HG03342 (cell line): ENCODE data around the gene LGI4.

Source experiments
- ATAC-seq: cut with Tn5 transposase; IDR thresholded peaks from one replicate; pipeline ENCODE4 v1.9.1; 2021; ENCODE audit warnings: mild to moderate bottlenecking, moderate library complexity; ENCODE audit not compliant: unreplicated experiment

LGI4 gene

DNA sequence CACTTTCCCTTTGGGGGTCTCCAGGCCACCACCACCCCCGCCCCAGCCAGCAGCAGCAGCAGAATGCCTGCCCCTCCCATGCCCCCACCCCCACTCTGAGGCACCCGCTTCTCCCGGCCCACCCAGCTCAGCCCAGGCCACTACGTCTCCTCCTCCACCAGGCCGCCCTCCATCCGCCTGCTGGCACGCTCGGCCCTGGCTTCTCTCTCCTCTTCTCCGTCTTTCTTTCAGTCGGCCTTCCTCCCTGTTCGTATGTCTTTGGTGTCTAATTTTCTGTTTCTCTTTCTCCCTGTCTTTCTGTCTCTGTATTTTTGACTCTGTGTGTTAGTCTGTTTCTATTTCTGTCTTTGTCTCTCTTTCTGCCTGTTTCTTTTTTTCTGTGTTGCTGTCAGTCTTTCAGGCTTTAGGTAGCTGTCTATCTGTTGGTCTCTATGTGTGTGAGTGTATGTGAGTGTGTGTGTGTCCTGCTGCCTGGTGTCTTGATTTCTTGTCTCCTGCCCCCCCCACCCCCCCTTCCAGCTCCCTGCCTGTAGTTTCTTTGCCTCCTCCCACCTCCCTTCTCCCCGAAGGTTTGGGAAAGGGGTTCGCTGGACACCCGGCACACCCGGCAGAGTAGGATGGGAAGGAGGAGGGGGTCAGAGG lies at the start of gene LGI4:
LGI4 (minus strand) TSS at position 459 of the 642 bp plus-strand sequence; CDS start at position 80, 379 bp downstream.
- no peak for ATAC-seq

DNA sequence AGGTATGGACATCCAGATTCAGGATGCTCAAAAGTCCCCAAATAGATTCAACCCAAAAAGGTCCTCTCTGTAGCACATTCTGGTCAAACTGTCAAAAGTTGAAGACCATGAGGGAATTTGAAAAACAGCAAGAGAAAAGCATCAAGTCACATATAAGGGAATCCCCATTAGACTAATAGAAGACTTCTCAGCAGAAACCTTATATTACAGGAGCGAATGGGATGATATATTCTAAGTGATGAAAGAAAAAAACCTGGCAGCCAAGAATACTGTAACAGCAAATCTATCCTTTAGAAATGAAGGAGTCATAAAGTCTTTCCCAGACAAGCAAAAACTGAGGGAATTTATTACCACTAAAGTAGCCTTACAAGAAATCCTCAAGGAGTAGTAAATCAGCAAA lies 49.4 kb upstream of the LGI4 start:
- no peak for ATAC-seq

DNA sequence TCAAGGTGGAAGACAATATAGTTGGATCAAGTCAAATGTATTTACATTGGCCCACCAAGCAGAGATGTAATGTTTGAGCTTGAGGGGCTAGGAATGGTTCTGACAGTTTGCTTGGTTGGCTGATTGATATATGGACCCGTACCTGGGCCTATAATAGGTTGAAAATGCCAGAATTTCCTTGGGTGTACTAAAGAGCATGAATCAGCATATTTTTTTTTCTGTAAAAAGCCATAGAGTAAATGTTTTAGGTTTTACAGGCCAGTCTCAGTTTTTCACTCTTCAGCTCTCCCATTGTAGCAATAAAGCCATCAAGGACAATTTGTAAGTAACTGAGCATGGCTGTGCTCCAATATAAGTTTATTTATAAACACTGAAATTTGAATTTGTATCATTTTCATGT lies 46.5 kb upstream of the LGI4 start:
- no peak for ATAC-seq

DNA sequence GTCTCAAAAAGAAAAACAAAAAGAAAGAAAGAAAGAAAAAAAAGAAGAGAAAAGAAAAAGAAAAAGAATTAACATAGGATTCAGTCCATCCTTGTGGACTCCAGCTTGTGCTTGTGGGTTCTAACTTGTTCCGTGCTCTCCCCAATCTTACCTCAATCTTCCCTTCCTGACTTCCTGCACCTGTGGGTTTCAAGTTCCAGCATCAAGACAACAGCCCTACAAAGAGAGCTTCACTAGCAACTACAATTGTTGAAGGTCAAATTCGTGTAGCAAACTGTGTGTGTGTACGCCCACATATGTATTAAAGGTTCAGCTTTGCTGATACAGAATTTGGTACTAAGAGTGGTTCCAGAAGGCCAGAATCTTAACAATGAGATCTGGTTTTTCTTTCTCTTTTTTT lies 45.0 kb upstream of the LGI4 start:
- no peak for ATAC-seq

DNA sequence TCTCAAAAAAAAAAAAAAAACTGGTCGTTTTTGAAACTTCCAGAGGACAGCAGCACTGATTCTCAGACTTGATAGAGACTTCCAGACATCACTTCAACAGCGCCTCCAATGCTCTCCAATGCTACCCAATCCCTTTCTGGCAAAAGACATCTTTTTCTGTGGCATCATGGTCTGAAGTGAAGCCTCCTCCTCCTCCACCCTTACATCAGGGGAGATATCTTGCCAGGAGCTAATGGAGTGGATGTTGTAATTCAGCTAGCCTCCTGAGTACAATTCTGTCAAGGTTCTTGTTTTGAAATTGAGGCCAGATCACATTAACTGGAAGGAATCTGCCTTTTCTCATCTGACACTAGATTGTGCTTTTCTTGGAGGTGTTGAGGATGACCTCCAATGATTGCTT lies 43.8 kb upstream of the LGI4 start:
- no peak for ATAC-seq

DNA sequence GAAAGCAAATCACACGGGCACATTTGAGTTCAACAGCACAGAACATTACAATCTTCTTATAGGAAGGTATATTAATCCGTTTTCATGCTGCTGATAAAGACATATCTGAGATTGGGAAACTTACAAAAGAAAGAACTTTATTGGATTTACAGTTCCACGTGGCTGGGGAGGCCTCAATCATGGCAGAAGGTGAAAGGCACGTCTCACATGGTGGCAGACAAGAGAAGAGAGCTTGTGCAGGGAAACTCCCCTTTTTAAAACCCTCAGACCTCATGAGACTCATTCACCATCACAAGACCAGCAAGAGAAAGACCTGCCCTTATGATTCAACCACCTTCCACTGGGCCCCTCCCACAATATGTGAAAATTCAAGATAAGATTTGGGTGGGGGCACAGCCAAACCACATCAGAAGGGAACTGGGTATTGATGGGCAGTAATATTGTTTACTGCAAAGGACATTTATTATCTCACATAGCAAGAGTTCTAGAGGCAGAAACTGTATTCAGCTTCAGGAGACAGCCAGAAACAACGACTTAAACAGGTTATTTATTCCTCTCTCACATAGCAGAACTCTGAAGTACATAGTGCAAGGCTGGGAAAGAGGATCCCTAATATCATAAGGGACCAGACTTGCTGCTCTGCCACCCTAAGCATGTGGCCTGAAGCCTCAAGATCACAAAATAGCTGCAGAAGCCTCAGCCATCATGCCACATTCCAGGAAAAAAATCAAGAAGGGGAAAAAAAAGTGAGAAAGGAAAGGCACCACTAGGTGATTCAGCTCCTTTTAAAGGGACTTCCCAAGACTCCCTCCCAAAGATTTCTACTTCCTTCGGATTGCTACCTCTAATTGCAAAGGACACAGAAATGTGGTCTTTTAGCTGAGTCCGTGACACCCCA lies 42.8 kb upstream of the LGI4 start:
- ATAC-seq = no peak

DNA sequence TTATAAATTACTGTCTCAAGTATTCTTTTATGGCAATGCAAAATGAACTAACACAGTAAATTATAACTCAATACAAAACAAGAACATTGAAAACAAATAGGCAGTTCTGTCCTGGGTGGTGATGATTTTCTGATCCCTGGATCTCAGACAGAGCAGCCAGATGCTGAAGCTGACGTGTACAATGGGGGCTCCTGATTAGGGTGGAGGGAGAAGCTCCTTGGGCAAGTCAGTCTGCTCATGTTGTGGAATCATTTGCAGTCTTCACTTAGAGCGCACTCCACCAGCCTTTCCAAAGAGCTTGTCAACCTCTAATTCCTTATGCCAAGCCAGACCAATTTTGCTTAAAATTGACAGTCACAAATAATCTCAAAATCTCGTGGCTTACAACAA lies 41.3 kb upstream of the LGI4 start:
- no peak for ATAC-seq

DNA sequence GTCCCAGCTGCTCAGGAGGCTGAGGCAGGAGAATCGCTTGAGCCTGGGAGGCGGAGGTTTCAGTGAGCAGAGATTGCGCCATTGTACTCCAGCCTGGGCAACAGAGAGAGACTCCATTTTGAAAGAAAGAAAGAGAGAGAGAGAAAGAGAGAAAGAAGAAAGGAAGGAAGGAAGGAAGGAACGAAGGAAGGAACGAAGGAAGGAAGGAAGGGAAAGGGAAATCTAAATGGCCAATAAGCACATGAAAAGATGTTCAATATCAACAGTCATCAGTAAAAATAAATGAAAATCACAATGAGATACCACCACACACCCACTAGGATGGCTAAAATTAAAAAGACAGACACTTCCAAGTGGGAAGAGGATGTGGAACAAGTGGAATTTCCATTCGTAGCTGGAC lies 39.4 kb upstream of the LGI4 start:
- ATAC-seq = no peak

DNA sequence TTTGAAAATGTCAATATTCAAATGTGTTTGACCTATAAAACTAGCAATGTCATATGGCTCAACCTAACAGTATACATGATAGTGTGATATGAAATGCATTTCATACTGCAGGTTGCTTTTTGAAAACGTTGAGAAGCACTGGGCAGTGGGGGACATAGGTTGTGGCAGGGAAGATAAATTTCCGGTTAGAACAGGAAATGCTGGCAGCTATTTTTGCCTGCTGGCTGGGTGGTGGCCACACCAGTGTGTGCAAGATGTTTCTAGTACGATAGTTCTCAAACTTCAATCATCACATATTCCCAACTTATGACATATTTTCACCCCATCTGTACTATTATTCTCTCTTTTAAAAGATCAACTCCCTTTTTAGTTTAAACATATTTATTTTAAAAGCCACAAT lies 36.9 kb upstream of the LGI4 start:
- no peak for ATAC-seq

DNA sequence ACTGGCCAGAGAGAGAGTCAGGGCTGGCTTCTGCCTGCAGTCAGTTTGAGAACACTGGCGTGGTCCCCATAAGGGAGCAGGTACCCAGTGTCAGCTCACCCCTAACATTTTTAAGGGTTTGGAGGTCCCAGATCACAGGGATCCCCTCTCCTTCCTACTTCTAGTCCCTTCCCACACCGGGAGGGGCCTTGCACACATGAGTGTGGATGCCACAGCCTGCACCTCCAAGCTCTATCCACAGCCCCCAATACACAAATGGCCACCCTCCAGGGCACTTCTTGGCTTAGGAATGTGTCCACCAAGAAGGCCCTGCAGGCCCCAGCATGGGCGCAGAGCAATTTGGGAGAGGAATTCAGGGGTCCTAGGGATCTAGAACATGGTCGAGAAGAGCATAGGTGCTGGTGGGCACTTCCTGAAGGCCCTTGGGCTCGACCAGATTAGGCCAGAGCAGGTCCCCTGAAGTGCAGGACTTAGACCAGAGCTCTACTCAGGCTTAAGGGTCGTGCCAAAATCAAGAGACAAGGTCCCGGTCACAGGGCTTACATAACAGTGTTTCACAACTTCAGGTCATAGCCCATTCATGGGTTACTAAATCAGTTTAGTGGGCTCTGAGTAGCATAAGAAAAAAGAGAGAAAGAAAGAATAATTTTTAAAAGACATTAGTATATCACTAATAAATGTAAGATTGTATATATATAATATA lies 35.7 kb upstream of the LGI4 start:
- ATAC-seq = no peak

DNA sequence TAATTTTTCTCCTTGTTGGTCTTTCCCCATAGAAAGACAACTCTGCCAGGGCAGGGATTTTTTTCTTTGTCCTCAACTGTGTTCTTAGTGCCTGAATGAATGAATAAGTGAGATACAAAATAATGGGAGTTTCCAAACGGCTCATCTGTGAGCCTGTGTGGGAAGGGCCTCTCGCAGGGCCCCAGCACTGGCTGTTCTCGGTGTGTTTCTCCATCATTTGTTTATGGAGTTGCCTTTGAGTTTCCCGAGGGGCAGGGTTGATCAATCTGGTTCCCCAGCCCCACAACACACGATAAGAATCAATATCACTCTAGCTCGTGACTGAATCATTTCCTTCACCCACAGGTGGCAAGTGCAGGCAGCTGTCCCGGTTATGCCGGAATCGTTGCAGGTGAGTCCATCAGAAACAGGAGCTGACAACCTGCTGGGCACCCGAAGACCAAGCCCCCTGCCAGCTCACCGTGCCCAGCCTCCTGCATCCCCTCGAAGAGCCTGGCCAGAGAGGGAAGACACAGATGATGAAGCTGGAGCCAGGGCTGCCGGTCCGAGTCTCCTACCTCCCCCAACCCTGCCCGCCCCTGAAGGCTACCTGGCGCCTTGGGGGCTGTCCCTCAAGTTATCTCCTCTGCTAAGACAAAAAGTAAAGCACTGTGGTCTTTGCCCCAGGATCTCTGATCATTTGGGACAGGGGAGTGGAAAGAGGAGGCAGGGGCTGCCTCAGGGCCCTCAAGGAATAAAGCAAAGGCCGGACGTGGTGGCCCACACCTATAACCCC lies 34.5 kb upstream of the LGI4 start:
- no peak for ATAC-seq

DNA sequence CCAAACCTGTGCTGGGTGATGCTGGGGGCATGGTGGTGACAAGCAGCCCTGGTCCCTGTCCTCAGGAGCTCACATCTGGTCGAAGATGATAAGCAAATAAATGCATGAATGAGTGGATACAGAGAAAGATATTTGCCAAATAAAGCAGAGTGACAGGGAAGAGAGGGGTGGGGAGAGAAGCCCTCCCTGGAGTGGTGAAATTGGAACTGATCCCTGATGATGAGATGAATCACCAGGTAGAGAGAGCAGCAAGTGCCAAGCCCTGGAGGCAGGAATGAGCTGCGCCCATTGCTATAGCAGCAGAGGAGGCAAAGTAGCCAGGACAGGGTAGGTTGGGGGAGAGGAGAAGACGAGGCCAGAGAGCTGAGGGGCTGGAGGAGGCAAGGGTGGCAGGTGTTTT lies 33.3 kb upstream of the LGI4 start:
- ATAC-seq = no peak

DNA sequence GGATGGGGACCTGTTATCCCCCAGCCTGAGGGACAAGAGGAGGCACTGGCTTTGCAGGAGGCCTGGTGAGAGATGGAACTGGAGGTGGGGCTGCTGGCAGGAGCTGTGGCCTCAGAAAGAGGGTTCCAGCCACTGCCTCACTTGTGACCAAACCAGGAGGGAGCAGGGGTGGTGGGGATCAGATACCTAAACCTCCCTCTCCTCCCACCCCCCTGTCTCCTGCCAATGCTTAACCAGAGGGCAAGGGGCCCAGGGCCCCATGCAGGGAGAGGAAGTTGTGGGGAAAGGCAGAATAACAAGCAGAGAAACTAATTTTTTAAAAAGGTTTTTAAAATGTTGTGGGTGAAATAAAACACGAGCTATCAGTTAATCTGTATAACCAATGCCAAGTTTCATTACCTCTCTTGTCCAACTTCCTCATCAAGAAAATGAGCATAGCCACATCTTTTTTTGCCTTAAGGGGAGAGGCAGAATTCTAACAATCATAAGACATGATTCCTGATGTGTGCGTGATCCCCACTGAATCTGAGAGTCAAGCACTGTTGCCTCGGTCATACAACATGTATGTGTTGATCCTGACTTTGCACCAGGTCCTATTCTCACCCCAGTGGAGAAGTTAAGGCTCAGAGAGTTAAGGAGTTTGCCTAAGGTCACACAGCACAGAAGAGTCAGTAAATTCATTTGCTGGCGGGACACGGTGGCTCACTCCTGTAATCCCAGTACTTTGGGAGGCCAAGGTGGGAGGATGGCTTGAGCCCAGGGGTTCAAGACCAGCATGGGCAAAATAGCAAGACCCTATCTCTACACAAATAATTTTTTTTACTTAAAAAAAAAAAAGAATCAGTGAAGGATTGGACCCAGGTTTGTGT lies 32.6 kb upstream of the LGI4 start:
- ATAC-seq = no peak

DNA sequence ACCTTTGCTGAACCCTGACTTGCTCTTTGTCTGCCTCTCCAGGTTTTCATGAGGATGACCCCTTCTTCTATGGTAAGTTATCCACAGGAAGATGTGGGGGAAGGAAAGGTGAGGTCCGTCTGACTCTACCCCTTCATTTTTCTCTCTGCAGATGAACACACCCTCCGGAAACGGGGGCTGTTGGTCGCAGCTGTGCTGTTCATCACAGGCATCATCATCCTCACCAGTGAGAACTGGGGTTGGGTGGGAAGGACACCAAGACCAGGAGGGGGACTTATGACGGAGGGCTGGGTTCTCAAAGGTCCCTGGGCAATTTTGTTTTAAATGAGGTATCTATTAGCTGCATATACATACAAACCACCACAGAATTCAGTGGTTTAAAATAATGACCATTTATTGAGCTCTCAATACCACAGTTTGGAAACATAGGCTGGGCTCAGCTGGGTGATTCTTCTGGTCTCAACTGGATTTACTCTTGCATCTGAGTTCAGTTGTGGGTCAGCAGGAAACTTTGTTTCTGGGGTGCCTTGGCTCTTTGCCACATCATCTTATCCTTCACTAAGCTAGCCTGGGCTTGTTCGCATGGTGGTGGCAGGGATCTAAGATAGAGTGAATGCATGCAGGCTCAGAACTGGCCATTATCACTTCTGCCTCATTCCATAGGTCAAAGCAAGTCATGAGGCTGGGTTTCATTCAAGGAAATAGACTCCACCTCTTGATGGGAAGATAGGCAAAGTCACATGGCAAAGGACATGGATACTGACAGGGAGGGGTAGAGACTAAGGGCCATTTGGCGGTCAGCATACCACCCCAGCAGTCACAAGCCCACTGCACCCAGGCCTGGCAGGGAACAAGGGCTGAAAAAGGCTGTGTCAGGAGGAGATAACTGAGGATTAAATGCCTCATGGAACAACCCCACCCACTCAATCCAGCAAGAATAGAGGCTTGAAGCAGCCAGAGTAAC lies 31.5 kb upstream of the LGI4 start:
- ATAC-seq = no peak

DNA sequence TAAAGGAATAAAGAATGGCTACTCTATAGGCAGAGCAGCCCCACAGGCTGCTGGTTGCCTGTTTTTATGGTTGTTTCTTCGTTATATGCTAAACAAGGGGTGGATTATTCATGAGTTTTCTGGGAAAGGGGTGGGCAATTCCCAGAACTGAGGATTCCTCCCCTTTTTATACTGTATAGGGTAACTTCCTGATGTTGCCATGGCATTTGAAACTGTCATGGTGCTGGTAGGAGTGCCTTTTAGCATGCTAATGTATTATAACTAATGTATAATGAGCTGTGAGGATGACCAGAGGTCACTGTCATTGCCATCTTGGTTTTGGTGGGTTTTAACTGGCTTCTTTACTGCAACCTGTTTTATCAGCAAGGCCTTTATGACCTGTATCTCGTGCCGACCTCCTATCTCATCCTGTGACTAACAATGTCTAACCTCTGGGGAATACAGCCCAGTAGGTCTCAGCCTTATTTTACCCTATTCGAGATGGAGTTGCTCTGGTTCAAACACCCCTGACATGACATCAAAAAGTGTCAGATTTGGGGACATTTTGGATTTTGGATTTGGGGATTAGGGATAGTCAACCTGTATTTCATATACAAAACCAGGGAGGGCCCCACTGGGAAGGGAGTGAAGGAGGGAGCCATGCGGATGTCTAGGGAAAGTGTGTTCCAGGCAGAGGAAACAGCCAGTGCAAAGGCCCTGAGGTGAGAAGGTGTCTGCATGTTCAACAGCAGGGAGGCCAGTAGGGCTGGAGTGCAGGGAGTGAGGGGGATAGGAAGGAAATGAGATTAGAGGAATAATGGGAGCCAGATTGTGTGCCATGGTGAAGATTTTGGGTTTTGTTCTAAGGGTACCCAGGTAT lies 30.6 kb upstream of the LGI4 start:
- ATAC-seq = no peak

DNA sequence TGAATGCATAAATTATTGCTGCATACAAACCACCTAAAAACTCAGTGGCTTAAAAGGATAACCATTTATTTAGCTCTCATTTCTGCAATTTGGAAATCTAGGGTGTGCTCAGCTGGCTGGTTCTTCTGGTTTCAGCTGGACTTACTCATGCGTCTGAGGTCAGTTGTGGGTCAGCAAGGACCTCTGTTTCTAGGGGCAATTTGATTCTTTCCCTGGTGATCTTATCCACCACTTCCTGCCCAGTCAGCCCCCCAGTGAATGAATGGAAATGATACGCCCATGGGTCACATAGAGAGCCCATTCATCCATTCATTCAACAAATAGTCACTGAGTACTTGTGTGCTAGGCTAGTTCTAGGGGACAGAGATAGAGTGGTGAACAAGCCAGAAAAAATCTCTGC lies 29.6 kb upstream of the LGI4 start:
- ATAC-seq = no peak

DNA sequence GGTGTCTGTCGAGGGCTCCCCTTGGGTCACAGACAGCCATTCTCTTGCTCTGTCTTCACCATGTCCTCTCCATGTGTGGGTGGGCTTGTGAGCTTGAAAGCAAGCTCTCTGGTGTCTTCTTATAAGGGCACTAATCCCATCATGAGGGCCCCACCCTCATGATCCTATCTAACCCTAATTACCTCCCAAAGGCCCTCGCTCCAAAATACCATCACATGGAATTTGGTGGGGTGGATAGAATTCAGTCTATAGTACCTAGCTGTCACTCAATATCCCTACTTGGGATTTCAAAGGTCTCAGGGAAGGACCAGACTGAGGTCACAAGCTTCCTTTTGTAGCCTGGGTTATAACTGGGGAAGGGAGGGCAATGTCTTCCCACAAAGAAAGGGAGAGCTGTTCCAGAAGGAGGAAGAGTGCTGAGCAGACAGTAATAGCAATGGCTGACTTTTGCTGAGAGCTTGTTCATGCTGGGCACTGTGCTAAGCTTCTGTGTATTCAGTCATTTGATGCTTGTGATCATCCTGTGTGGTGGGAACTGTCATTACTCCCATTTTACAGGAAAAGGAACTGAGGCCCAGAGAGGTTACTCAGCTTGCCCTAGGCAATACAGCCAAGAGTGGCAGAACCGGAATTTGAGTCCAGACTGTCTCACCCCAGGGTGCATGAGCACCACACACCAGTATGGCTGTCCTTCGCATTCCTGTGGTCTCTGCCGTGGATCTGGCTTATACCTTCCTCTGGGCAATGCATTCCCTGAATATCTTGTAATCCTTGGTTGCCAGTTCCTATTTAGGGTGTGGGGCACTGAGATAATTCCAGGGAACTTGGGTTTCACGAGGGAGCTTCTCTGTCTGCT lies 27.8 kb upstream of the LGI4 start:
- ATAC-seq = no peak
